PFSK-1 (cell line): ENCODE data around the gene WNT7B.

Experiments
- FOXP2 ChIP-seq: optimal IDR thresholded peaks from 2 replicates; pipeline ENCODE3; 2011; ENCODE audit warnings: borderline replicate concordance, control low read depth, inconsistent platforms; ENCODE audit not compliant: insufficient read depth; ENCODE audit errors: extremely low read length, extremely low read depth
- POLR2AphosphoS5 ChIP-seq: IDR thresholded peaks from 2 replicates; pipeline ENCODE4 v1.6.1; 2012; ENCODE audit warnings: low read depth, mild to moderate bottlenecking, control low read depth, low read length, moderate library complexity
- SIN3A ChIP-seq: IDR thresholded peaks from 2 replicates; pipeline ENCODE4 v1.6.1; 2012; ENCODE audit warnings: mild to moderate bottlenecking, low read length, moderate library complexity, borderline replicate concordance; ENCODE audit not compliant: insufficient read depth
- TAF1 ChIP-seq: IDR thresholded peaks from 2 replicates; pipeline ENCODE4 v1.6.1; 2012; ENCODE audit warnings: low read length, control low read depth, borderline replicate concordance; ENCODE audit not compliant: insufficient read depth
- TF ChIP-seq, protein P1 (sequence below), 2 experiments: IDR thresholded peaks; 2 replicates each; pipeline versions ENCODE4 v1.6.1 to v1.8.0; 2011 to 2012; ENCODE audit warnings: low read depth in 2 of 2, low read length in 2 of 2, control low read depth in 1 of 2, inconsistent platforms in 1 of 2, mild to moderate bottlenecking in 1 of 2, moderate library complexity in 1 of 2; ENCODE audit not compliant: insufficient read depth in 1 of 2

The WNT7B gene

DNA sequence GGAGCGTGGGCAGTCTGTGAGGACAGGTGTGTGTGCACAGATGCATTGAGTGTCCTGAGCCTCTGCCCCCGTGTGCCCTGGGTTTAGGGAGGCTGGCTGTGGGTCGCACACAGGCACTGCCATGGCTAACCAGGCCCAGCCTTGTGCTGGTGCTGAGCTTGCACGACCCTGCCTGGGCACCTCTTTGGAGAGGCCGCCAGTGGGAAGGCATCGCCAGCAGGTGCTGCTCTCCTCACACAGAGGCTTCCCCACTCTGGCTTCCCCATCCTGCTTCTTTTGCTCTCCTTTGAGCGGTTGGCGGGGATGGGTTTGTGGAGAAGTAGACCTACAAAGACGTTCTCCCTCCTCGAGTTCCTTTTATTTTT, 4.1 kb downstream of the WNT7B start:
- TF ChIP-seq TAF1 (no peak), SIN3A (no peak), POLR2AphosphoS5 (no peak), FOXP2 (no peak)
- TF ChIP-seq, protein P1, sequence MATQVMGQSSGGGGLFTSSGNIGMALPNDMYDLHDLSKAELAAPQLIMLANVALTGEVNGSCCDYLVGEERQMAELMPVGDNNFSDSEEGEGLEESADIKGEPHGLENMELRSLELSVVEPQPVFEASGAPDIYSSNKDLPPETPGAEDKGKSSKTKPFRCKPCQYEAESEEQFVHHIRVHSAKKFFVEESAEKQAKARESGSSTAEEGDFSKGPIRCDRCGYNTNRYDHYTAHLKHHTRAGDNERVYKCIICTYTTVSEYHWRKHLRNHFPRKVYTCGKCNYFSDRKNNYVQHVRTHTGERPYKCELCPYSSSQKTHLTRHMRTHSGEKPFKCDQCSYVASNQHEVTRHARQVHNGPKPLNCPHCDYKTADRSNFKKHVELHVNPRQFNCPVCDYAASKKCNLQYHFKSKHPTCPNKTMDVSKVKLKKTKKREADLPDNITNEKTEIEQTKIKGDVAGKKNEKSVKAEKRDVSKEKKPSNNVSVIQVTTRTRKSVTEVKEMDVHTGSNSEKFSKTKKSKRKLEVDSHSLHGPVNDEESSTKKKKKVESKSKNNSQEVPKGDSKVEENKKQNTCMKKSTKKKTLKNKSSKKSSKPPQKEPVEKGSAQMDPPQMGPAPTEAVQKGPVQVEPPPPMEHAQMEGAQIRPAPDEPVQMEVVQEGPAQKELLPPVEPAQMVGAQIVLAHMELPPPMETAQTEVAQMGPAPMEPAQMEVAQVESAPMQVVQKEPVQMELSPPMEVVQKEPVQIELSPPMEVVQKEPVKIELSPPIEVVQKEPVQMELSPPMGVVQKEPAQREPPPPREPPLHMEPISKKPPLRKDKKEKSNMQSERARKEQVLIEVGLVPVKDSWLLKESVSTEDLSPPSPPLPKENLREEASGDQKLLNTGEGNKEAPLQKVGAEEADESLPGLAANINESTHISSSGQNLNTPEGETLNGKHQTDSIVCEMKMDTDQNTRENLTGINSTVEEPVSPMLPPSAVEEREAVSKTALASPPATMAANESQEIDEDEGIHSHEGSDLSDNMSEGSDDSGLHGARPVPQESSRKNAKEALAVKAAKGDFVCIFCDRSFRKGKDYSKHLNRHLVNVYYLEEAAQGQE (IDR thresholded peaks at IDR 0.05; ENCODE audit: insufficient read depth in 1 of 2, low read depth in 2 of 2, low read length in 2 of 2), result no peak

DNA sequence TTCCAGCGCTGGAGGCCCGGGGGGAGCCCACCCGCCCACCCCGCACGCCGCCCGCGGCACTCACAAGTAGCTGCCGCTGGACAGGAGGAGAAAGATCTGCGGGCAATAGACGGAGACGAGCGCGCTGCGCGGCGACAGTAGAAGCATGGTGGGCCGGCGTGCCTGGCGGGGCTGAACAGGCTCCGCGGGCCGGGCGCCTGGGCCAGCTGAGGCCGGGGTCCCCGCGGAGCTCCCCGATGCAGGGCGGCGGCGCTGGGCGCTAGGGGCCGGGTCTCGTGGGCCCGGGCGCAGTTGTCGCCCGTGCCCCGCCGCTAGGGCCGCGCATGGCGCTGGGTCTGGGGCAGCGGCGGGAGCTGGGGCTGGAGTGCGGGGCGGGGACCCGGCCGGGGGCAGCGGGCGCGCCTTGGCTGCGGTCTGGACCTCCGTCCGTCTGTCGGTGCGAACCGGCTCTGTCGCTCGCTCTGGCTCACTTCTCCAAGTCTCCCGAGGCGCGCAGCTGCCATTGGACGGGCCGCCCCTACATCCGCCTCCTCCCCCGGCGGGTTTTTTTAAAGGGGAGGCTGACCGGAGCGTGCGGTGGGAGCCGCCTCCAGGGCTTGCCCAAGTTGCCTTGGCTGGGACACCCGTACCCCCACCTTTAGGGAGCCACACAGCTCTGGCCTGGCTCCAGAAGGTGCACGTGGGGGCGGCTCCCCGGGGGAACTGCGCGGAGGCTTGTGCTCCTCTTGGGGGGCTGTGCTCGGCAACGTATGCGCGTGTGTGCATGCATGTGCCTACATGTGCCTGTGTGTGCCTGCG, 4.7 kb downstream of the WNT7B start:
- TF ChIP-seq POLR2AphosphoS5 (no peak), FOXP2 (no peak), SIN3A (no peak), TAF1 (no peak)
- TF ChIP-seq, protein P1 (IDR thresholded peaks at IDR 0.05; ENCODE audit: insufficient read depth in 1 of 2, low read depth in 2 of 2, low read length in 2 of 2), result no peak

DNA sequence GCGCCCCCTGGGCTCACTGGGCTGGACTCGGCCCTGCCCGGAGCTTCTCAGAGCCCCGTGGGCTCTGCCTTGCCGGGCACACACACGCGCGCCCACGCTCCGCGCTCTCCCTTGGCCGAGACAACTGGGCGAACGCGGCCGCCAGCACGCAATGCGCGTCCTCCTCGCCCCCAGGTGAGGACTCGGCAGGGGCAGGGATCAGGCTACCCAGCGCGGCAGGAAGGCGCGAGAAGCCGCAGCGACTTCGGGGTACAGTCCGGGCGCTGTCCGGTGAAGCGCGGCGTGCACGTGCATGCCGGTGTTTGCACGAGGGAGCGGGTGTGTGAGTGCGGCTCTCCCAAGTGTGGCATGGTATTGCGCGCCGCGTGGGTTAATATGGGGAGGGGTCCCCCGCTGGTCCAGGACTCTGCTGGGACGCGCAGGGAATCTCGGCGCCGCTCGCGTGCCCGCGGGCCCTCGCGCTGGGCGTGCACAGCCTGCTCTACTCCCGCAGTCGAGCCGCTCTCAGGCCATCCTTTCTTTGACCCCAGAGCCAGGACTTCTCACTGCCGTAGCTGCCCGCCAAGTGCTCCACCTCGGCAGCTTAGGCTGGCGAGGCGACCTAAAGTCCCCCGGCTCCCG, 5.4 kb downstream of the WNT7B start:
- TF ChIP-seq POLR2AphosphoS5 (no peak), TAF1 (no peak), FOXP2 (no peak), SIN3A (no peak)
- TF ChIP-seq, protein P1 (IDR thresholded peaks at IDR 0.05; ENCODE audit: insufficient read depth in 1 of 2, low read depth in 2 of 2, low read length in 2 of 2), result no peak

DNA sequence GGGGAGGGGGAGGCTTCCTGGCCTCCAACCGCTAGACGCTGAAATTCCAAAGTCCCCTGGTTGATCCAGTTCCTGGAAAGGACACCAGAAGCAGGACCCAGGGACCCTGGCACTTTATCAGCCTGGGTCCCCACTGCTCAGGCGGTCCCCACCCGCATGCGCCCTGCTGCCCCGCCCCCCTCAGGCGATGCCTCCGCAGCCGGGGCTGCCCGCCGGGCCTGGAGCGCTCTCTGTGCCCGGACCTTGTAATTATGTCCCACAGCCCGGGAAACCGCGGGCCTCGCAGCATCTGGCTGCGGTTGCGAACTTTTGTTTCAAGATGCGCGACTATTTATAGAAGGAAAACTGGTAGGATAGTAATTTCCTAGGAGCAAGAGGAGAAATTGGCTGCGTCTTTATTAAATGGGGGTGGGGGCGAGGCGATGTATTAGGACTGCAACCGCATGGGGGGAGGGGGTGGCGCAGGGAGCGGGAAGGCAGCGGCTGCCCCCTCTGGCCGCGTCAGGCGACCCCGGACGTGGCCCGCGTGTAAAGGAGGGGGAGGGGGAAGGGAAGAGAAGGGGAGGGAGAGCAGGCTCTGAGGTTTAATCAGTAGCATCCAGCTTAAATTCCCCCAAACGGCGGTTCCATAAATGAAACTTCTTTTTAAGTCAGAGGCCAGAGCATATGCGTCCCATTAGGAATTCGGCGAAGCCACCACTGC, 6.1 kb downstream of the WNT7B start:
- TF ChIP-seq TAF1 (no peak), SIN3A (no peak), POLR2AphosphoS5 (no peak), FOXP2 (no peak)
- TF ChIP-seq, protein P1 (IDR thresholded peaks at IDR 0.05; ENCODE audit: insufficient read depth in 1 of 2, low read depth in 2 of 2, low read length in 2 of 2), result no peak
